ENCODE results near the gene CDCA3.

DNA sequence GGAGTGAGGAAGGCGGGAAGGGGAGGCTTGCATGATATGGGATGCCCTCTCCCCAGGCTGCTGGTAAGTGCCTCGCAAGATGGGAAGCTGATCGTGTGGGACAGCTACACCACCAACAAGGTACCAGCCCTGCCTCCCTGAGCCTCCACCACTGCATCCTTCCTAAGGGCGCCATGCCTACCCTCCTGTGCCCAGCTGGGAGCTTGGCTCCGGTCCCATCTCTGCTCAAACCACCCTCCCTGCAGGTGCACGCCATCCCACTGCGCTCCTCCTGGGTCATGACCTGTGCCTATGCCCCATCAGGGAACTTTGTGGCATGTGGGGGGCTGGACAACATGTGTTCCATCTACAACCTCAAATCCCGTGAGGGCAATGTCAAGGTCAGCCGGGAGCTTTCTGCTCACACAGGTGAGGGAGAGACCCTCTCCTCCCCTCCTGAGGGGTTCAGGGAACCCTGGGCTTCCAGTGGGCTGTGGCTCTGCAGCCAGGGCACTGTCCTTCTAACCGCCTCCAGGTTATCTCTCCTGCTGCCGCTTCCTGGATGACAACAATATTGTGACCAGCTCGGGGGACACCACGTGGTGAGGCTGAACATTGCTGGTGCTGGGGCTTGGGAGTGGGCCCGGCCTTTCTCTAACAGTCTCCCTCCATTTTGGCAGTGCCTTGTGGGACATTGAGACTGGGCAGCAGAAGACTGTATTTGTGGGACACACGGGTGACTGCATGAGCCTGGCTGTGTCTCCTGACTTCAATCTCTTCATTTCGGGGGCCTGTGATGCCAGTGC lies 7.8 kb downstream of the CDCA3 start:
- TF ChIP-seq, protein P1, sequence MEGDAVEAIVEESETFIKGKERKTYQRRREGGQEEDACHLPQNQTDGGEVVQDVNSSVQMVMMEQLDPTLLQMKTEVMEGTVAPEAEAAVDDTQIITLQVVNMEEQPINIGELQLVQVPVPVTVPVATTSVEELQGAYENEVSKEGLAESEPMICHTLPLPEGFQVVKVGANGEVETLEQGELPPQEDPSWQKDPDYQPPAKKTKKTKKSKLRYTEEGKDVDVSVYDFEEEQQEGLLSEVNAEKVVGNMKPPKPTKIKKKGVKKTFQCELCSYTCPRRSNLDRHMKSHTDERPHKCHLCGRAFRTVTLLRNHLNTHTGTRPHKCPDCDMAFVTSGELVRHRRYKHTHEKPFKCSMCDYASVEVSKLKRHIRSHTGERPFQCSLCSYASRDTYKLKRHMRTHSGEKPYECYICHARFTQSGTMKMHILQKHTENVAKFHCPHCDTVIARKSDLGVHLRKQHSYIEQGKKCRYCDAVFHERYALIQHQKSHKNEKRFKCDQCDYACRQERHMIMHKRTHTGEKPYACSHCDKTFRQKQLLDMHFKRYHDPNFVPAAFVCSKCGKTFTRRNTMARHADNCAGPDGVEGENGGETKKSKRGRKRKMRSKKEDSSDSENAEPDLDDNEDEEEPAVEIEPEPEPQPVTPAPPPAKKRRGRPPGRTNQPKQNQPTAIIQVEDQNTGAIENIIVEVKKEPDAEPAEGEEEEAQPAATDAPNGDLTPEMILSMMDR (IDR thresholded peaks at IDR 0.05) = no peak
- no peak for TF ChIP-seq POLR2A (IDR thresholded peaks at IDR 0.05)

All from thyroid gland (tissue), 4 donors.